Measurements from ENCODE around the gene GPR27. TPM values are rescaled to one million over a fixed set of nuclear protein-coding genes. Genes with fewer than 3 reads are reported as not detected.

The GPR27 gene
- polyA plus RNA-seq, 1 donor (not counting 4 experiments of a cell fraction or from before 2014, with no cell fraction given) = 0.12 TPM

- H3K27ac ChIP-seq (ENCODE audit: control insufficient read depth, insufficient read depth, low read length) = no peak overlapping the region
- H2AFZ ChIP-seq (ENCODE audit: control insufficient read depth, low read length) = no peak overlapping the region
- TF ChIP-seq CTCF (optimal IDR thresholded peaks at IDR 0.05 in 1 of 3, IDR thresholded peaks at IDR 0.05 in 1 of 3, conservative IDR thresholded peaks at IDR 0.05 in 1 of 3; ENCODE audit: extremely low read depth in 1 of 3, insufficient read depth in 2 of 3, low read length in 3 of 3) = no peak
- TF ChIP-seq EZH2 (IDR thresholded peaks at IDR 0.05; ENCODE audit: low read length) = no peak
- no peak overlapping the region for H3K9ac ChIP-seq (ENCODE audit: control insufficient read depth, extremely low read depth, insufficient read depth, low read length)
- no peaks in the 10 kb centered on the region for H3K9me1 ChIP-seq (ENCODE audit: control insufficient read depth, extremely low read depth, insufficient read depth, low read length)
- no peak for DNase-seq (ENCODE audit: low read depth, low spot score)
- H3K4me1 ChIP-seq (ENCODE audit: control insufficient read depth, extremely low read depth, insufficient read depth, low read length) = peaks cover 13% of the 10 kb centered on the region
- H4K20me1 ChIP-seq (ENCODE audit: control insufficient read depth, extremely low read depth, insufficient read depth, low read length) = no peaks in the 10 kb centered on the region
- H3K9me3 ChIP-seq (ENCODE audit: control insufficient read depth, low read depth, low read length) = no peaks in the 10 kb centered on the region
- no peak for FAIRE-seq
- H3K79me2 ChIP-seq (ENCODE audit: control insufficient read depth, insufficient read depth, low read length) = no peaks in the 10 kb centered on the region
- no peak overlapping the region for H3K4me2 ChIP-seq (ENCODE audit: control insufficient read depth, extremely low read depth, insufficient read depth, low read depth, low read length)
- dilution Hi-C loops (cut with MboI; ENCODE audit: extremely low pct_ligation_motif_present, low sequenced_read_pairs) = no loop called here
- H3K27me3 ChIP-seq (ENCODE audit: control insufficient read depth, extremely low read depth, insufficient read depth, low read length) = peaks cover 11% of the 10 kb centered on the region
- no peak overlapping the region for H3K4me3 ChIP-seq (ENCODE audit: control insufficient read depth in 2 of 3, extremely low read depth in 1 of 3, insufficient read depth in 2 of 3, low read depth in 1 of 3, low read length in 3 of 3)
- no peaks in the 10 kb centered on the region for H3K36me3 ChIP-seq (ENCODE audit: control insufficient read depth in 2 of 2, extremely low read depth in 1 of 2, insufficient read depth in 2 of 2, low read length in 2 of 2)
Measured at GRCh38 chr3:71728632-71729342, 24.9 kb upstream of the GPR27 start.

GRCh38 chr3:71732637-71733036, 21.0 kb upstream of the GPR27 start:
- H3K9me1 ChIP-seq (ENCODE audit: control insufficient read depth, extremely low read depth, insufficient read depth, low read length) = no peaks in the 10 kb centered on the region
- no peaks in the 10 kb centered on the region for H3K79me2 ChIP-seq (ENCODE audit: control insufficient read depth, insufficient read depth, low read length)
- dilution Hi-C loops (cut with MboI; ENCODE audit: extremely low pct_ligation_motif_present, low sequenced_read_pairs) = no loop called here
- no peak overlapping the region for H3K4me3 ChIP-seq (ENCODE audit: control insufficient read depth in 2 of 3, extremely low read depth in 1 of 3, insufficient read depth in 2 of 3, low read depth in 1 of 3, low read length in 3 of 3)
- H3K36me3 ChIP-seq (ENCODE audit: control insufficient read depth in 2 of 2, extremely low read depth in 1 of 2, insufficient read depth in 2 of 2, low read length in 2 of 2) = no peaks in the 10 kb centered on the region
- H3K4me1 ChIP-seq (ENCODE audit: control insufficient read depth, extremely low read depth, insufficient read depth, low read length) = no peaks in the 10 kb centered on the region
- no peaks in the 10 kb centered on the region for H4K20me1 ChIP-seq (ENCODE audit: control insufficient read depth, extremely low read depth, insufficient read depth, low read length)
- no peak overlapping the region for H3K27ac ChIP-seq (ENCODE audit: control insufficient read depth, insufficient read depth, low read length)
- H3K27me3 ChIP-seq (ENCODE audit: control insufficient read depth, extremely low read depth, insufficient read depth, low read length) = no peaks in the 10 kb centered on the region
- H3K9ac ChIP-seq (ENCODE audit: control insufficient read depth, extremely low read depth, insufficient read depth, low read length) = no peak overlapping the region
- DNase-seq (ENCODE audit: low read depth, low spot score) (no peak), FAIRE-seq (no peak)
- no peaks in the 10 kb centered on the region for H3K9me3 ChIP-seq (ENCODE audit: control insufficient read depth, low read depth, low read length)
- TF ChIP-seq EZH2 (IDR thresholded peaks at IDR 0.05; ENCODE audit: low read length) = no peak
- TF ChIP-seq CTCF (optimal IDR thresholded peaks at IDR 0.05 in 1 of 3, IDR thresholded peaks at IDR 0.05 in 1 of 3, conservative IDR thresholded peaks at IDR 0.05 in 1 of 3; ENCODE audit: extremely low read depth in 1 of 3, insufficient read depth in 2 of 3, low read length in 3 of 3) = no peak
- no peak overlapping the region for H3K4me2 ChIP-seq (ENCODE audit: control insufficient read depth, extremely low read depth, insufficient read depth, low read depth, low read length)
- no peak overlapping the region for H2AFZ ChIP-seq (ENCODE audit: control insufficient read depth, low read length)
